NCI-H2227 treated with DMSO at 0.1 percent for 48 hours (cell line): ENCODE data around the gene TOMT.

ENCODE experiments used
- DNase-seq: peaks from one replicate; lab custom pipeline; 2025; lab: John Stamatoyannopoulos, UW

TOMT gene

GRCh38 chr11:72105888-72106287 lies at the start of gene TOMT:
Gene TOMT, plus strand, starts transcription at chr11:72105924. Its CDS starts 28 bp downstream, at chr11:72105952.
- no peak for DNase-seq

- DNase-seq: no peak
Observed at GRCh38 chr11:72058416-72059034, 47.2 kb upstream of the TOMT start.

- DNase-seq: no peak
Observed at GRCh38 chr11:72061739-72062396, 43.9 kb upstream of the TOMT start.

GRCh38 chr11:72066855-72067254 lies 38.9 kb upstream of the TOMT start:
- DNase-seq: no peak

- DNase-seq: no peak
Observed at GRCh38 chr11:72067266-72067665, 38.5 kb upstream of the TOMT start.

GRCh38 chr11:72067676-72068075 lies 38.0 kb upstream of the TOMT start:
- no peak for DNase-seq

- DNase-seq: no peak
Observed at GRCh38 chr11:72069200-72069599, 36.5 kb upstream of the TOMT start.

GRCh38 chr11:72069787-72070251 lies 35.9 kb upstream of the TOMT start:
- DNase-seq: no peak

GRCh38 chr11:72070491-72070890 lies 35.2 kb upstream of the TOMT start:
- DNase-seq: no peak

GRCh38 chr11:72072348-72072747 lies 33.4 kb upstream of the TOMT start:
- no peak for DNase-seq

GRCh38 chr11:72075109-72075508 lies 30.6 kb upstream of the TOMT start:
- DNase-seq: no peak

- DNase-seq: no peak
Observed at GRCh38 chr11:72075756-72076155, 30.0 kb upstream of the TOMT start.

GRCh38 chr11:72078477-72078876 lies 27.2 kb upstream of the TOMT start:
- DNase-seq: no peak

GRCh38 chr11:72079819-72080325 lies 25.9 kb upstream of the TOMT start:
- no peak for DNase-seq

GRCh38 chr11:72080326-72081183 lies 25.2 kb upstream of the TOMT start, which contains the start of the genes LRRC51 and NUMA1:
Gene LRRC51, plus strand, starts transcription at chr11:72080850. Its CDS starts 8,234 bp downstream, at chr11:72089084.
Gene NUMA1, minus strand, starts transcription at chr11:72080542. Its CDS starts 44,599 bp downstream, at chr11:72035943.
- DNase-seq: peak; percentile 100

GRCh38 chr11:72081184-72081644 lies 24.5 kb upstream of the TOMT start:
- DNase-seq: no peak

GRCh38 chr11:72081821-72082453 lies 23.8 kb upstream of the TOMT start:
- no peak for DNase-seq

- DNase-seq: peak; percentile 76
Observed at GRCh38 chr11:72083414-72083813, 22.3 kb upstream of the TOMT start.

GRCh38 chr11:72084076-72084475 lies 21.6 kb upstream of the TOMT start:
- no peak for DNase-seq

GRCh38 chr11:72084965-72085364 lies 20.8 kb upstream of the TOMT start:
- DNase-seq: no peak

GRCh38 chr11:72085621-72086351 lies 19.9 kb upstream of the TOMT start:
- DNase-seq: no peak
